ENCODE results near the gene GIPC1.

GRCh38 chr19:14517446-14517839 is 21.5 kb upstream of the GIPC1 start:
- TF ChIP-seq CTCF (IDR thresholded peaks at IDR 0.05 in 2 of 3, conservative IDR thresholded peaks at IDR 0.05 in 1 of 3; ENCODE audit: borderline replicate concordance in 1 of 3, insufficient read depth in 1 of 3, low read depth in 2 of 3, low read length in 2 of 3): no peak
- TF ChIP-seq MAX (IDR thresholded peaks at IDR 0.05): no peak
- no peak for TF ChIP-seq ZNF274 (IDR thresholded peaks at IDR 0.05; ENCODE audit: low read depth, low read length)
- no peak for TF ChIP-seq SRF (IDR thresholded peaks at IDR 0.05; ENCODE audit: low read depth)
- TF ChIP-seq EZH2 (IDR thresholded peaks at IDR 0.05): no peak
- TF ChIP-seq RAD21 (IDR thresholded peaks at IDR 0.05; ENCODE audit: low read depth): no peak
- no peak for TF ChIP-seq POLR2AphosphoS5 (IDR thresholded peaks at IDR 0.05; ENCODE audit: low read depth, low read length)
- no peak for TF ChIP-seq ATF3 (IDR thresholded peaks at IDR 0.05)
- TF ChIP-seq EZH2phosphoT487 (IDR thresholded peaks at IDR 0.05; ENCODE audit: borderline replicate concordance): no peak
- TF ChIP-seq POLR2A (IDR thresholded peaks at IDR 0.05; ENCODE audit: borderline replicate concordance, extremely low read depth, insufficient read depth, insufficient read length): no peak
- TF ChIP-seq CEBPB (IDR thresholded peaks at IDR 0.05; ENCODE audit: low read depth): no peak
- no peak for TF ChIP-seq JUND (IDR thresholded peaks at IDR 0.05)
- no peak for TF ChIP-seq ELF1 (IDR thresholded peaks at IDR 0.05; ENCODE audit: borderline replicate concordance, low read depth)
- TF ChIP-seq SIN3A (IDR thresholded peaks at IDR 0.05; ENCODE audit: low read depth): no peak

Data from HCT116 (cell line).